SKM-1 treated with dmso at 0.1 percent for 144 hours (cell line): Measurements from ENCODE around the gene TRERF1.

Experiments
- DNase-seq: peaks from one replicate; lab custom pipeline; 2025; ENCODE audit not compliant: unreplicated experiment; lab: John Stamatoyannopoulos, UW

TRERF1 gene

DNA sequence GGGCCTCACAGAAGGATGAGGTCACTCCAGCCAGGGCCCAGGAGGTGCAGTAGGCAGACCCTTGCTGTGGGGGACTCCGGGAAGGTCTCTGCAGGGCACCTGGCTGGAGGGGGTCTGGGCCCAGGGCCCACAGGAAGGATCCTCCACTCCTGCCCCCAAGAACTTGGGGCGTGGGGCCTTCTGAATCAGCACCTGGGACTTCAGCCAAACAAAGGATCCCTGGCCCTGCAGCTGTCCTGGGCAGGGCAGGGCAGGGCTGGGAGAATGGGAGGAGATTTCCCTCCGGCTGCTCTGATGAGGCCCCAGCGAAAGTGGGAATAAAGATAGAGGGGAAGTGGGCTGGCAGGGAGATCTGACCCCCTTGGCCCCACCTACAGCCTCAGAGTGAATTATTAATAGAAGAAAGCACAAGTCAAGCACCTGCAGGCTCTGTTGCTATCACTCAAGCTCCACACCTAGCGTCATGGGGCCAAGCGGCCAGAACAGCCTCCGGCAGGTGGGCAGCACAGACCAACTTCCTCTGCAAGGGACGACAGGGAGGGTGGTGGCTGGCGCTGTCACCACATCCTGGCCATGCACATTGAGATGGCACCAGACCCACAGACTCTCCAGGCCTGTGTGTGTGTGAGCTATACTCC is 172.5 kb downstream of the TRERF1 start:
- no peak for DNase-seq

DNA sequence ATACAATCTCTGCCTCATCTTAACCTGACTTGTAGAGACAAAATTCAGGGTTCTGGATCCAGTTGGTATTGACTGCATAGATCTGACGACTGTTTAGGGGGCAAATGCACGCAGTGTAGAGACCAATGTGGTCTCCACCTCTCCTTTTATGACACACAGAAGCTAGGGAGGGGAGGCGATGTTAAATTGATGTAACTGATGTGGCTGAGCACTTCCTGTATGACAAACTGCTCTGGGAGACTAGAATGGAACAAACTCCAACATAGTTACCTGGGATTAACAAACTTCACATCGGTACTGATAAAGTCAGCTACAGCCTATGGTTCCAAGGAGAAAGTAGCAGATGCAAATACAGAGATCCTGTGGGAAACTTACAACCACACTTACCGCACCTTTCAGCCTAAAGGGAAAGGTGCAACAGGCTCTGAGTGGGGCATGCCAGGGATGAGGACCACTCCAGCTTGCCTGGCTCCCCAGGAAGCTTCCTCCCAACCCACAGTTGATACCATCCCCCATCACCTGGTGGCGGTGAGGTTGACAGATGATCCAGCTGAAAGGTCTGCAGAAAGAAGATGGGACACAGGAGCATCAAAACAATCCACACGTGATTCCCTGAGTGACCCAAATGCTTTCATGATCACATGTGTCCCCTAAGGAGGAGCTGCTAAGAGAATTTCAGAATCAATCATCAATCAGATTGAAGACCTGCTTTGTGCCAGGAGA is 173.4 kb downstream of the TRERF1 start:
- no peak for DNase-seq

DNA sequence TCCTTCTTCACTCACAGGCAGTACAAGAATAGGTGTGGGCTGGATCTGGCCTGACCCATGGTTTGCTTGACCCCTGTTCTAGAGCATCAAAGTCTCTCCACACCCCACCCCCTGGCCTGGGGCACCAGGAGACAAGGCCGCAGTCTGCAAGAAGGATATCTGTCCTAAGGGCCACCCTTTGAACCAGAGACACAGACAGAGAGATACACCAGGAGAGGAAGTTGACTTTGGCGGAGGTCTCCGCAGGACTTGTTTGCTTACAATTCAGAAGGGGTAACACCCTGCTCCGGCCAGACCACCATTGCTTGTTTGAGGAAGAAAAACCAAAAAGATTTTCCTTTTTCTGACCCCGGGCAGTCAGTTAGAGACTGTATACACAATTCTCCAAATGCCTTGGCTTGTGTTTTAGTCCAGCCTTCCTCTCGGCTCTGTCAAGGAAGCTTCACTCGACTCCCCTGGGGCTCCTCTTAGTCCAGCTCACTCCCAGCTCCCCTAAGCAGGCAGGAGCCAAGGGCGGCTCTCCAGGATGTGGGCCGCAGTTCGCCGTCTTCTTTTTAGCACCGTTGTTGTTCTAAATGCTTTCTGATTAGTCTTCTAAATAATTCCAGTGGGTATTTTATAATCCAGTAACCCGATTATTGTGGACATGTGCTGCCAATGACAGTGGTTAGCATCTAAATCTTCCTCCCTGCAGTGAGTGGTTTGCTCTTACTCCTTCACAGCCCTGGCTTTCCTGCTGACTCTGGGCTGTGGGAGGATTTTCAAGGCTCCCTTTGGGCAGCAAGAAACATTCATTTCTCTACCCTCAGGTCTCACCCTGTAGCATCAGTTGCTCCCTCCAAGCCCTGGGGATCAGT is 175.5 kb downstream of the TRERF1 start:
- DNase-seq, result no peak

DNA sequence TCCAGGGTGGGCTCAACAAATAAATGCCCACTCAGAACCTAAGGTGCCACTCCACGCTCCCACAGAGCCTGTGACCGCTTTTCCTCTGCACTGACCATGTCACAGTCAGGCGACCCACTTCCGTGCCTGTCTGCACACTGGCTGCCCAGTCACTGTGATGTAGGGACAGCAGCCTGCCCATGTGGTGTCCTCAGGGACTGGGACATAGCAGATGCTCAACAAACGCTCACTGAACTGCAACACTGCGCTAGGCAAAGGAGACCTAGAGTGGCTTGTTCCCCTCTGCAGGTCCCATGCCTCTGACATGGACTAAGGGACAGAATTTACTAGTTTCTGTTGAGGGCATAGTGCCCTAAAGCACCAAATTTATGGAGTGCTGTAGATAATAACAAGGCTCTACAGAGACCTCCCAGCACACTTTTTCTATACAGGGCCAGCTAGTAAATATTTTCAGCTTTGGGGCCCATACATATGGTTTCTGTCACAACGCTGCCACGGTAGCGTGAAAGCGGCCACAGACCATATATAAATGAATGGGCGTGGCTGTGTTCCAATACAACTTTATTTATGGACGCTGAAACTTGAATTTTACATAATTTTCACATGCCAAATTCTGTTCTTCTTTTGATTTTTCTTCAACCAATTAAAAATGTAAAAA is 176.2 kb downstream of the TRERF1 start:
- no peak for DNase-seq

DNA sequence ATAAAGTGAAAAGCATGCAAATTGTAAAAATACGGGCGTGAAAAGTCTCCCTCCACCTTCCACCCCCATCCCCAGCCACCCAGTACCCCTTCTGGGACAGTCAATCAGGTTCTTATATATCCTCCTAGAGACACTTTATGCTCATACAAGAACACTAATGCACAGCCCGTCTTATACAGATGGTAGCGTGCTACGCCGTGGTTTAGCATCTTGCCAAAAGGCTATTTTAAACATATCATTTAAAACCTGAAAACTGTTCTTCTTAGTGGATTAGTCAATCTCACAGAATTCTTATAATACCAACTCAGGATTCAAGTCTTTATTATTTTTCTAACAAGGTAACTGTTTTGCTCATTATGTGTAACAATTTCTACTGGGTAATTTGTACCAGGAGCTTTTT is 176.8 kb downstream of the TRERF1 start:
- DNase-seq, result no peak

DNA sequence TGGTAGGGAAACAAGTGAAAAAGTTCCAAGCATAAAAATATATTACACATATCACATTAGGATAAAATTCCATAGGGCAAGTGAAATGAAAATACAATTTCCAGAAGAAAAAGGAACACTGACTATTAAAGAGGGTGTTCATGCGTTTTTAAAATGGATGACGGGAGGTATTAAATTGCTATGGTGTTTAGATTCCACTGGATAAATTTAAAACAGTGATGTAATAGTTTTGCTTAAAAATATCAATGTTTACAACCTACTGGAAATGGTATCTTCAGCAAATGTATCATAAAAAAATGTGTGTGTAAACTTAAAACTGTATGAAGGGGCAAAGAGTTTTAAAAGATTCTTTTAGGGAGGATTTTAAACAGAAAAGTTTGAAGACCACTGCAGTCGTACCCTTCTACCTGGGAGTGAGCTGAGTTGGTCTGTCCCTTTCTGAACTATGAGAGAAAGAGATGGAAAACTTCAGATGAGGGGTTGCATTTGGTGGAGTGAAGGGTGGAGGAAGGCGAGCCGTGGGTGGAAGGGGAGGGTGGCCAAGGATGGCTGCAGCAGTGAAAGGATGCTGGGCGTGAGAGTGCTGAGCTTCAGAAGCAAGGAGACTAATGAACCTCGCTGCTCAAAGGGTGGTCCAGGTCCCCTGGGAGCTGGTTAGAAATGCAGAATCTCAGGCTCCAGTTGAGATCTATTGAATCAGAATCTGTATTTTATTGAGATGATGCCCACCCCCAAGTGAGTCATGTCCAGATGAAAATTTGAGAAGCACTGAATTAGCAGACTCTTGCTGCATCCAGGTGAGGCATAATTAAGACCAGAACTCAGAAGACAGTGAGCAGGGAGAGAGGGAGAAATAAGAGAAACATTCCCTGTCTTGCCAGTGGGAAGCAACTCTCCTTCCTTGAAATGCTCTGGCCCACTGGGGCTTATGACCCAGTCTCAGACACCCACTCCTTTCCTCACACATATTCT is 179.6 kb downstream of the TRERF1 start:
- DNase-seq, result no peak

DNA sequence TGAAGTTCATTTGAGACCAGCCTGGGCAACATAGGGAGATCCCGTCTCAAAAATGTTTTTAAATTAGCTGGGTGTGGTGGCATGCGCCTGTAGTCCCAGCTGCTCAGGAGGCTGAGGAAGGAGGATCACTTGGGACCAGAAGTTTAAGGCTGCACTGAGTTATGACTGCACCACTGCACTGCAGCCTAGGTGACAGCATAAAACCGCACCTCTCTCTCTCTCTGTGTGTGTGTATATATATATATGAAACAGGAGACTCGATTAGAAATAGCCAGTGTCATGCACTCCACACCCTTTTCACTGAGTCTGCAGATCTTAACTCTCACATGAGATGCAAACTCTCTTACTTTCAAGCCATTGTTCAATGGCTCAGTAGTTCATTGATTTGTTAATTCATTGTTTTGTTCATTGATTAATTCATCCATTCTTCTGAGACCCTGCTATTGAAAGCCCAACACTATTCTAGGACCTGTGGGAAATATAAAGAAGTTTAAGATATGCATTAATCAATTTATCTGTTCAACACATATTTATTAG is 181.7 kb downstream of the TRERF1 start:
- DNase-seq, result no peak

DNA sequence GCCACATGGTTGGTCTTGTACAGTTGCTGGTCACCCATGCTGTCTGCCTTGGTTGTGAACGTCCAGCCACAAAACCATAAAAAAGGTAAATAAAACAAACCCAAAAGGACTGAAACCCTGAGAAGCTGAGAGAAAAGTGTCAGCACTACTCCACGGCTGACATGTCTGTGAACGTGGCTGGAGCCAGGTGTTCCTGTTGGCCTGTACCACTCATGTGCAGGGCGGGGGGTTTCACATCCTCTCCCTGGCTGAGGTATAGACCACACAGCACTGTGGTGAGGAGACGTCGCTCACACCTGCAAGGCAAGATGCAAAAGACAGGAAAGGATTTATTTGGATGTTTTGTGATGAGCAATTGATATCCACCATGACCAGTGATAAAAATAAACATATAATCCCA is 182.2 kb downstream of the TRERF1 start:
- DNase-seq, result no peak

DNA sequence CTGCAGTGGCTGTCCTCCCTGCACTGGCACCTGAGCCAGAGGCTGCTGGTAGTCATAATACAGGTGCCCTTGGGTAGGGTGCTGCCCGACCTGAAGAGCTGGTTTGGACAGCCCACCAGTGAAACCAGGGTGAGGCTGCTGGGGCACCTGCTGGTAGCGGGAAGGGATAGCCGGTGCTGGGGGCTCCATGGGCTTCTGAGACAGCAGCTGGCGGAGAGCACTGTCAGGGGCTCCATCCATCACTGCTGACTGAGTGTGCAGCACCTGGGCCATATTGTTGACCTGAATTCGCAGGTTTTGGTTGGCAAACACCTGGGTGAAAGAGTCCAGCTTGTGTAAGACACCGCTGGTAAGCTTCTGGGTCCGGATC is 182.9 kb downstream of the TRERF1 start:
- DNase-seq, result no peak

DNA sequence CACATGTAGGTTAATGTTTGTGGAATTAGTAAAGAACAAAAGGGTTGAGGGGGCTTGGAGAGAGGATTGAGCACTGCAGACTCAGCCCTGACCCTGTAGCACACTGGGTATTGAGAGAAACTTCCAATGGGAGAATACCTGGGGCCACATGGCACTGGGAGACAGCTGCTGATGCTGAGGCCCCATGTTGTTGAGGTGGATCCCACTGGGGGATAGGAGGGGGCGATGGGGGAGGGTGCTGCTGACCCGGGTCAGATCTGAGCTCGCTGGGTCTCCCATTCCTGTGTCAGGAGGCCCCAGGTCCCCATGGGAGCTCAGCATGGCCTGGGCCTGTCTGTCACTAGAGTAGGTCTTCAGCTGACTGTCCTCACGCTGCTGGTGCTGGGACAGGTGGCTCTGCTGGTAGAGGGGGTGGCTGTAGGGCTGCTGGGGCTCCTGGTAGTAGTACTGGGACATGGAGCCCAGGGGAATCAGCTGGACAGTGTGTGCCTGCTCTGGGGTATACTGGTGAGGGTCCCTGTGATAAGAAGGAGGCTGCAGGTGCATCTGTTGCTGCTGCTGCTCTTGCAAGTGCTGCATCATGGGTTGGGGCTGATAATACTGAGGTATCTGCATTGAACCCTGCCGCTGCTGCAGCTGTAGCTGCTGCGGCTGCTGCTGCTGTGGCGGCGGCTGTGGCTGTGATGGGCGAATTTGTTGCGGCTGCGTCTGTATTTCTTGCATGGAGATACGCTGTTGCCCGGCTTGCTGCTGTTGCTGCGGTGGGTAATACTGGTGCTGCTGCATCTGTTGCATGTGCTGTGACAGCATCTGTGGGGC is 183.5 kb downstream of the TRERF1 start:
- no peak for DNase-seq

DNA sequence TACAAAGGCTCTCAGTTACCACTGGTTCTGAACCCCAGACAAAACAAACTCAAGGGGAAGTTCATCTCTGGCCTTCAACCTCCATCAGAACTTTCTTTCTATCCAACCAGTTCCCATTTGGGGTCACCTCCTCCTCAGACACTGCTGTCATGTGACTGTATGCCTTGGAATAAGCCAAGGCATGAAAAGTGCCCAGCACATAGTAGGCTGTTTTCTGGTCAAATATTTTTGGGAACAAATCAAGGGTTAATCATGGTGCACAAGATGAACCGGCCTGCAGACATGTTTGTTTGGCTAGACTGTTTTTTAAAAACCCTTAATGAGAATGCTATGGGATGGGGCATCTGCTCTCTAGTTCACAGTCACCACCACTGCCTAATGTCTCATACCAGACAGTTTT is 185.2 kb downstream of the TRERF1 start:
- DNase-seq, result no peak

DNA sequence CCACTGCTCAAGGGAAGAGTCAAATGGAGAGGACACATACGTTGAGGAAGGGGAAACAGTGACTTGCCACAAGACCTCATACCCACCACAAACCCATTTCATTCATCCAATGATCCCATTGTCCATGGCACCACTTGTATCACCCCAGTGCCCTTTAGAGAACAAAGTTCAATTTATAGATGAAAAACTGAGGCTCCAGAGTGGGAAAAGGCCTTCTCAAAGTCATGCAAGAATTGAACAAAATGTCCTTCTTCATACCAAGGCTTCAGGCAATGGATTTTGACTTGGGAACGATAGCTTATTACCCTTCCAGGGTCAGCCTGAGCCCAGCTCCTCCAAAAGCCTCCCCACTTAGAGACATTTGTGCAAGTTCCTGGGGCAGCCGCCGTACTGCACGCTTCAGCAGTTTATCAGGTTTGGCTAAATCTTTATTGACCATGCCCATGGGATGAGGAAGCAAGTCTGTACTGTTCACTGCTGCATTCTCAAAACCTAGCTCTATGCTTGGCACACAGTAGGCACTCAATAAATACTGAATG is 186.8 kb downstream of the TRERF1 start:
- no peak for DNase-seq

DNA sequence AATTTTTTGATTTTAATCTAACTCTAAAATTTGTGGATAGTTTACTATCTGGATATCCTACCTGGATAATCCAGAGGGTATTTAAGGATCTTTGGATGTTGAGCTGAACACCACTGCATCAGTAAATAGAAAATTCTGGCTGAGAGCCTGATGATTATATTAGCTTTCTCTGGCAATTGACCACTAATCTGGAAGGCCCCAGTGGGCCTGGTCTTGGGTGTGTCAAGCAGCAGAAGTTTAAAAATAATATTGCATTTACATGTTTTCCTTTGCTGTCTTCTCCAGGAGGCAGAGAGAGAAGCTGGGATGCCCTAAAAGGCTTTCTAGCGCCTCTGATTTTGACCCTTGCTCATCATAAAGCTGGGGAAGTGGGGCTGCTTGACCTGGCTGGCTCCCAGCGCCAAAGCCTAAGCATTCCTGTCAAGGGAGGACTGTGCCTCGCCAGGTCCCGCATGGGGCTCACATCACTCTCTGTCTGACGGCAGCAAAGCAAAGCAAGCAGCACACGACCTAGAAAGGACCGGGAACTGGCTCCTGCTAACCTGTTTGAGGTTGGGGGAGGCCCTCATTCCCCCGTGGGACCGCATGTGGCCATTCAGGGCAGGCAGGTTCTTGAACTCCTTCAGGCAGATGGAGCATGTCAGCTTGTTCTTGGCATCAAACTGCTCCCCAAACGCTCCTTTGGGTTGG is 187.4 kb downstream of the TRERF1 start:
- DNase-seq, result no peak

DNA sequence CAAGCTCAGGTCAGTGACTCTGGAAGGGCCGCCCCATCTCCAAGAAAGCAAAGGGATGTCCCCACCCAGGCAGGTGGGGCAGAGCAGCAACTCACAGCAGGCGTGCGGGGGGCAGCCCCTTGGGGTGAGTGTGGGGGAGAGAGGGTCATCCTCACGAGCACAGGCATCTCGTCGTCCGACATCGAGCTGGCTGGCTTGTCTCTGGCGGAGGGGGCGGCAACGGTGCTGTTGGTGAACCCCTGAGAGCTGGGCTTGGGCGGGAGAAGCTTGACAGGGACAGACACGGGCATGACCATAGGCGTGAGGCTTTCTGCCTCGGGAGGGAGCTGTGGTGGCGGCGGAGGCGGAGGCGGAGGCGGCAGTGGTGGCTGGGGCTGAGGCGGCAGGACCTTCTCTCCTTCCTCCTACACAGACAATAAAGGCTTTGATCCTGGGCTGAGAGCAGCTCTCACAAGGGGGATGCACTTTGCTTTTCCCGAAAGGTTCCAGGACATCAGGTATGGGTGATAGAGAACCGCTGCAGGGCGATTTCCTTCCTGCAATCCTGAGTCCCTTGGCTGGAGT is 188.5 kb downstream of the TRERF1 start:
- no peak for DNase-seq

DNA sequence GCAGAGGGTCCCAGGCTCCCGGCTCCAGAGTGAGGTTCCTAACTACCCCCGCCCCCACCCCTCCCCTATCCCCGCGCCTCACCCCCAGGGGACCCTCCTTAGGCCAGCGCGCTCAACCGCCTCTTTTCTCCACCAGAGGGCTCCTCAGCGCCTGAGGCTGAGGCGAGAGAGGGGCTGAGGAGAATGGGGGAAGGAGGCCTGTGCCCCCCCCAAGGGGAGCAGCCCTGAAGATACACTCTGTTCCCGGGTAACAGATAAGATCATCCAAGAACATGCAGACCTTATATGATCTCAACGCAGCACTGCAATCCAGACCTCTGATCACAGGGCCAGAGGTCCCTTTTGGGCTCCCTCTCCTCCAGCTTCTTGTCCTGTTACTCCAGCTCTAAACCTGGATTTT is 190.8 kb downstream of the TRERF1 start:
- DNase-seq, result no peak

DNA sequence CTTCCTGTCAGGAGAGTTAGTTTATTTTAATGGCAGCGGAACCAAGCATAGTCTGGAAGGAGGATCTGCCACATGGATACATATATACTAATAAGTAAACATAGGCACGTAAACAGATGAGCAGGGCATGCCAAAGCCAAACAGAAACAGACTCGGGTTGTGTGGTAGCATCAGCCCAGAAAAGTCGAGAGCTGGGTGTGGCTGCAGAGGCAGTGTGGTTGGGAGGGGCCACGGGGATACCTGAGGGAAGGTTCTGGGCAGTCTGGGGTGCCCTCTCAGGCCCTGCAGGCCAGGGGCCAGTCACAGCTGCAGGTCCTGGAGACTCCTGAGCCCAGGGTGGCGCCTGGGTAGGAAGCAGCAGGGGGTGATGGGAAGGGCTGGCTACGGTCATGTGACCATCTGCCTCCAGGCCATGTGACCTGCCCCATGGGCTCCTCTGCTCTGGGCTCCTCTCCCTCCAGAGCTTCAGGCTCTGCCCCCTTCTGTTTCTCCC is 191.3 kb downstream of the TRERF1 start:
- no peak for DNase-seq

DNA sequence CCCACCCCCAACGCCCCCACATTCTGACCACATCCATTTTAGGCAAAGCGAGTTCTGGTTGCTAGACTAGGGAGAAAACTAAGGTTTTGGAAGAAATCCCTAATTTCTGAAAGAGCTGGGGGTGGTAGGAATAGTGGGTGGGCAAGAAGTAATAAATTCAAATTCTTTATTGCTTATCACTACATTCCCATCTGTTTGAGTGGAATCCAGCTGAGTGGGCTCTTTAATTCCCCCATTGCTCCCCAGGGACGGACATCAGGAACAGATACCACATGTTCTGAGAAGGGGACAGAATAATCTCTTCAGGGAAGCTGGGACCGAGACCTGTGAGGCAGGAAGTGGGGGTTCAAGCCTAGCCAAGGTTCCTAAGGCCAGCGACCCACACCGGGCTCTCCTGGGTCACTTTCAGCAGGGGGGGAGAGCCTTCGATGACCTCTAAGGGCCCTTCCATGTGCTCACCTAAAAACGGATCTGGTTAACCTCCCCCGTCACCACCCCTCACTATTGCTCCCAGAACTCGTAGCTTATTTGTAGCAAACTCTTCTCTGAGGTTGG is 191.8 kb downstream of the TRERF1 start:
- no peak for DNase-seq

DNA sequence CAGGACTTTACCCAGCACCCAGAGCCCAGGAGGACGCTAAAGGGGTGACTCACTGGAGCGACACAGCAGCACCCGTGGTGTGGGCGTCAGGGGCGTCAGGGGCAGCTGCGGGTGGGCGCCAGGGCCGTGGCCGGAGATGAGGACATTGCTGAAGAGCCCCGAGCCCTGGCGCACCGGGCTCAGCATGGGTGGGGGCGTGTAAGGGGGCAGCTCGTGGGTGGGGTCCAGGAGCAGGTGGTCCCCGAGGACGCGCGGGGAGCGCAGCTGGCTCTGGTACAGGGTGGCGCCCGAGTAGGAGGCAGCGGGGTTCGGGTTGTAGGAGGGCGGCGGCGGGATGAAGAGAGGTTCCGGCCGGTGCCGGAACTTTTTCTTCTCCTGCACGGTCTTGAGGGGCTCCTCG is 192.4 kb downstream of the TRERF1 start:
- DNase-seq, result no peak
